Small intestine (tissue), 7 donors: Measurements from ENCODE around the gene KTN1. TPM values are rescaled to one million over a fixed set of nuclear protein-coding genes. Genes with fewer than 3 reads are reported as not detected.

Experiments used
- DNase-seq, 2 donors: peaks; one replicate each; pipeline versions ENCODE4 v3.0.0 to v3.0.0-alpha.2; 2013
- FAIRE-seq: peaks from 2 replicates; lab custom pipeline; 2012; peaks lifted over from hg19 to GRCh38; lab: Jason Lieb, UNC
- H3K27ac ChIP-seq, 3 donors: one replicate each; pipeline ENCODE4 v1.5.1; 2013; ENCODE audit warnings: low read length in 2 of 3, mild to moderate bottlenecking in 2 of 3, control low read depth in 1 of 3, inconsistent platforms in 1 of 3, low read depth in 1 of 3, moderate library complexity in 1 of 3
- H3K27me3 ChIP-seq, 3 donors: one replicate each; pipeline ENCODE4 v1.6.1; 2013; ENCODE audit warnings: low read length in 3 of 3, inconsistent platforms in 1 of 3; ENCODE audit not compliant: control insufficient read depth in 3 of 3, insufficient read depth in 3 of 3
- H3K36me3 ChIP-seq, 3 donors: one replicate each; pipeline ENCODE4 v1.6.1; 2013; ENCODE audit warnings: low read length in 3 of 3, inconsistent platforms in 1 of 3, low read depth in 1 of 3, mild to moderate bottlenecking in 1 of 3, moderate library complexity in 1 of 3; ENCODE audit not compliant: control insufficient read depth in 3 of 3, insufficient read depth in 2 of 3
- H3K4me1 ChIP-seq, 3 donors: one replicate each; pipeline ENCODE4 v1.6.1; 2013; ENCODE audit warnings: low read length in 2 of 3, inconsistent platforms in 1 of 3, low read depth in 1 of 3, mild to moderate bottlenecking in 1 of 3, moderate library complexity in 1 of 3; ENCODE audit not compliant: control insufficient read depth in 3 of 3, insufficient read depth in 2 of 3
- H3K4me3 ChIP-seq, 3 donors: one replicate each; pipeline ENCODE4 v1.5.1; 2013; ENCODE audit warnings: low read length in 3 of 3, control low read depth in 1 of 3, inconsistent platforms in 1 of 3, low read depth in 1 of 3, mild to moderate bottlenecking in 1 of 3, moderate library complexity in 1 of 3
- H3K9me3 ChIP-seq, 2 donors: one replicate each; pipeline ENCODE4 v1.6.1; 2013; ENCODE audit warnings: low read depth in 1 of 2, low read length in 1 of 2; ENCODE audit not compliant: control insufficient read depth in 2 of 2, insufficient read depth in 1 of 2
- WGBS, 3 donors: extraction: QIAGEN DNeasy Blood & Tissue Kit; methylation state at CpG; one replicate each; pipeline ENCODE4 v1.1.7; 2013; 5-methylcytosine and 5-hydroxymethylcytosine counted together
- polyA plus RNA-seq, 4 donors: library from polyadenylated mRNA; stranded (reverse) in 3 of 4; unstranded in 1 of 4; fragments of 200-250 nt in 3 of 4; fragments of 120-200 nt in 1 of 4; gene quantifications; one replicate each; pipeline versions ENCODE4 v1.2.1 to v1.2.3, GENCODE V29; 2013
- donor health status: healthy with polysubstance abuse.
- donor health status: control.
- donor health status: control.
- donor health status: Bipolar disorder and iron deficiency.
- donor health status: healthy.

KTN1 gene
- polyA plus RNA-seq, 4 donors: 42.9 to 103 (median 67.8) TPM

- 44 to 63% (median 50%) methylated on average over 2 of the region's 2 CpGs for WGBS, 3 donors
- H3K4me1 ChIP-seq: peaks cover 0 to 18% (median 0%) of the 10 kb centered on the region in 3 donors
- H3K27ac ChIP-seq: peak overlapping the region in 1 of 3 donors; percentile 67
- no peak overlapping the region for H3K4me3 ChIP-seq
- H3K36me3 ChIP-seq: no peaks in the 10 kb centered on the region
- H3K27me3 ChIP-seq: no peaks in the 10 kb centered on the region
- FAIRE-seq (no peak), DNase-seq (no peak)
- H3K9me3 ChIP-seq: peaks cover 0 to 1% of the 10 kb centered on the region in 2 donors
Observed at GRCh38 chr14:55706893-55707292, 126.9 kb downstream of the KTN1 start.

DNA sequence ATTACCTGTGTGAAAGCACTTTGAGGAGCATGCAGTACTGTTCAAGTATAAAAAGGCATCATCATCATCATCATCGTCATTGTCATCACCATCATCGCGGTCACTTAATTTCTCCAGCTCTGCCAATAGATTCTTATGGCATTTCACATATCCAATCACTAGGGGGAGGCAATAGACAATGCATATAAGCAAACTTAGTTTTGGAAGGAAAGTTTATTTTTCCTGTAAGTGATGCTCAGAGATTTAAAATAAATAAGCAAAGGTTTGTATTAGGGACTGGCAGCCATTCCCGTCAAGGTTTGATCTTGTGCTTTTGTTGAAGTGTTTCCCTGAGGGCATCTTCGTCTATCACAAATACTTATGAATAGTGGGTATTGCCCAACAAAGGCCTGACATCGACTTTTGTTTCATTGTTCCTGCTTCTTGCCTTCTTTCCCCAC lies 127.4 kb downstream of the KTN1 start:
- Histone ChIP-seq H3K4me3 (no peak overlapping the region), H3K36me3 (no peaks in the 10 kb centered on the region), H3K9me3 (peaks cover 0 to 6% of the 10 kb centered on the region in 2 donors), H3K27ac (no peak overlapping the region), H3K27me3 (no peaks in the 10 kb centered on the region), H3K4me1 (peaks cover 0 to 18% (median 0%) of the 10 kb centered on the region in 3 donors)
- WGBS, 3 donors: 27 to 45% (median 38%) methylated on average over 6 of the region's 6 CpGs
- DNase-seq (peak; percentile 51 to 61), FAIRE-seq (no peak)

DNA sequence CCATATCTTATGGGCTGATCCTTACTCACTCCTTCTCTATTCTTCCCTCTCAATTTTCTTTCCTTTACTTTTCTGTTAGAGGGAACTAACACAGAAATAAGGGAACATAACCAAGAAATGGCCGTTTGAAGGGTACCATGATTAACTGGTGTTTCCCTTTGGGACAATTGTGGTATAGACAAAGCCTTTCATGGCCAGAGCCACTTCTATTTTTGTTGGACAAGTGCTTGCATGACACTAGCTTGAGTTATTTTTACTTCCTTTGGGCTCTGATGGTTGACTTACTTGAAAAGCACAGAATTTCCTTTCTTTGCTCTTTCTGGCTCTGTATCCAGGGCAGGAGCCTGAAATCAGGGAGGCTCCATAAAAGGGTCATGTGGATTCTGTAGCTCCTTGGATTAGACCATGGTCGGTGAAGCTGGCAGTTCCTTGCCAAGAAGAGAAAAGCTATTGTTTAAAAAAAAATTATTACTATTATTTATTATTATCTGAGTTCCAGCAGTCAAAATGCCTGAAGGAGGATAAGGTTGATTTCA lies 130.6 kb downstream of the KTN1 start:
- 61 to 85% (median 77%) methylated on average over 2 of the region's 2 CpGs for WGBS, 3 donors
- H3K36me3 ChIP-seq: no peaks in the 10 kb centered on the region
- H3K4me3 ChIP-seq: no peak overlapping the region
- DNase-seq (no peak), FAIRE-seq (no peak)
- peaks cover 0 to 15% (median 0%) of the 10 kb centered on the region in 3 donors for H3K4me1 ChIP-seq
- no peaks in the 10 kb centered on the region for H3K27me3 ChIP-seq
- H3K9me3 ChIP-seq: peaks cover 0 to 7% of the 10 kb centered on the region in 2 donors
- no peak overlapping the region for H3K27ac ChIP-seq

DNA sequence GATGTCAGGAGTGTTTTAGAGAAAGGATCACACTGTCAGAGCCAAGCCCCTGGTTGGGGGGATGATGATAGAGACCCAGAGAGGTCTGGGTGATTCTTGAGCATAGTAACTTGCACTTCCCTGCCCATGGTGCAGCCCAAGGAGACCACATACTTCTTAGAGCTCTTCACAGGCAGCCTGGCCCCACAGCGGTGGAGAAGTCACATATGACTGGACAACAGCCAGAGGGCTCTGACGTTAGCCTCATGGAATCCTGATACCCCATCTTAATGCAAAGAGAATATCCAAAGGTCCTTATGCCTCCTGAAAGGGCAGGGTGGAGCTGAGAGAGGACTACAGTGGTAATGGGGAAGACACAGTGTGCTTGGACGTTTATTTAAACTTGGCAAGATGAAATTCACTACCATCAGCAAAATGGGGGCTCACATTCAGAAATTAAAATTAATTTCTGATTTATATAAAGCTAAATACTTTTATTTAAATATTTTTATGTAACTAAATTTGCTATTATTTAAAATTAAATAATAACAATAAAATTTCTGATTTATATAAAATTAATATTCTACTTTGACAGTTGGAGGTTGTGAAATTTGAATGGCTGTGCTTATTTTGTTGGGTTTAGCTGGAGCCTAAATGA lies 131.3 kb downstream of the KTN1 start:
- DNase-seq (no peak), FAIRE-seq (no peak)
- H3K27ac ChIP-seq: no peak overlapping the region
- H3K9me3 ChIP-seq: peaks cover 0 to 7% of the 10 kb centered on the region in 2 donors
- H3K36me3 ChIP-seq: no peaks in the 10 kb centered on the region
- WGBS, 3 donors: 75 to 85% (median 75%) methylated on average over 3 of the region's 3 CpGs
- no peak overlapping the region for H3K4me3 ChIP-seq
- H3K4me1 ChIP-seq: peaks cover 0 to 8% (median 0%) of the 10 kb centered on the region in 3 donors
- no peaks in the 10 kb centered on the region for H3K27me3 ChIP-seq

GRCh38 chr14:55712491-55712890 lies 132.5 kb downstream of the KTN1 start:
- H3K9me3 ChIP-seq: peaks cover 0 to 7% of the 10 kb centered on the region in 2 donors
- FAIRE-seq (no peak), DNase-seq (peak in 1 of 2 donors; percentile 76)
- H3K4me1 ChIP-seq: no peaks in the 10 kb centered on the region
- WGBS, 3 donors: 34 to 81% (median 55%) methylated on average over 5 of the region's 5 CpGs
- H3K27ac ChIP-seq: no peak overlapping the region
- no peak overlapping the region for H3K4me3 ChIP-seq
- H3K27me3 ChIP-seq: no peaks in the 10 kb centered on the region
- no peaks in the 10 kb centered on the region for H3K36me3 ChIP-seq

GRCh38 chr14:55713486-55713885 lies 133.5 kb downstream of the KTN1 start:
- Histone ChIP-seq H3K36me3 (no peaks in the 10 kb centered on the region), H3K27ac (no peak overlapping the region), H3K4me1 (no peaks in the 10 kb centered on the region), H3K27me3 (no peaks in the 10 kb centered on the region), H3K9me3 (peaks cover 0 to 7% of the 10 kb centered on the region in 2 donors), H3K4me3 (no peak overlapping the region)
- WGBS, 3 donors: 85 to 96% (median 89%) methylated on average over 4 of the region's 4 CpGs
- DNase-seq (no peak), FAIRE-seq (no peak)

DNA sequence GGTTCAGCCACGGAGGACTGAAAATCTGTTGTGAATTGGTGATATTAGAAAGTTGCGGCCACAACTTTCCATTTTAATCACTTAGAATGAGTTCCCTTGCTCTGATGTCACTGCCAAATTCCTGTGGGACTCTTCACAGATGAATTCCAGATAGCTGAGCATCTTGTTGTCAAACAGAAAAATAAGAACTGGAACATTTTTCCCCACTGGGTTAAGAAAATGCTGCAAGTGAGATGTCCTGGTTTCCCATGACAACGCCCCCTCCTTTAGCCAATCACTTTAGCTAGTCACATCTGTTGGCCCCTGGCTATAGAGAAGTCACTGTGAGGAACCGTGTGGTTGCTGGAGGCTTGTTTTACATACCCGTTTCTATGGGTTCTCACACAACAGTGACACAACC lies 135.9 kb downstream of the KTN1 start:
- no peak for DNase-seq
- no peak overlapping the region for H3K4me3 ChIP-seq
- no peaks in the 10 kb centered on the region for H3K4me1 ChIP-seq
- H3K9me3 ChIP-seq: peaks cover 0 to 7% of the 10 kb centered on the region in 2 donors
- FAIRE-seq: no peak
- H3K36me3 ChIP-seq: no peaks in the 10 kb centered on the region
- H3K27me3 ChIP-seq: no peaks in the 10 kb centered on the region
- no peak overlapping the region for H3K27ac ChIP-seq
- 57 to 83% (median 79%) methylated on average over 5 of the region's 5 CpGs for WGBS, 3 donors

GRCh38 chr14:55717621-55718020 lies 137.6 kb downstream of the KTN1 start:
- Histone ChIP-seq H3K4me3 (no peak overlapping the region), H3K36me3 (no peaks in the 10 kb centered on the region), H3K27me3 (no peaks in the 10 kb centered on the region), H3K9me3 (no peaks in the 10 kb centered on the region), H3K27ac (no peak overlapping the region), H3K4me1 (no peaks in the 10 kb centered on the region)
- DNase-seq (no peak), FAIRE-seq (no peak)
- WGBS, 3 donors: 93% methylated on average over 4 of the region's 4 CpGs
